Cardiac septum (tissue), 1 donor: ENCODE data around the gene RHEB. TPM values are rescaled to one million over a fixed set of nuclear protein-coding genes. Genes with fewer than 3 reads are reported as not detected.

Experiments
- DNase-seq: peaks from one replicate; pipeline ENCODE4 v3.0.0-alpha.2; 2020; ENCODE audit warnings: low spot score
- intact Hi-C: fragments of 100-400 bp; cut with DNase I; formaldehyde crosslinking; loops from one replicate; pipeline ENCODE4 v1.14.0; 2022
- total RNA-seq: library from RNA; stranded (reverse); fragmentation: NEBNext Ultra II Directional; extraction: Animal tissue kit (Norgen Biotek cat#: 25700); gene quantifications from one replicate; pipeline ENCODE4 v1.2.1, GENCODE V29; 2021
- donor health status: DM: no; HTN: no; CAD: no.

Gene RHEB
- total RNA-seq, 1 donor from 2014 or later, result 113 TPM

DNA sequence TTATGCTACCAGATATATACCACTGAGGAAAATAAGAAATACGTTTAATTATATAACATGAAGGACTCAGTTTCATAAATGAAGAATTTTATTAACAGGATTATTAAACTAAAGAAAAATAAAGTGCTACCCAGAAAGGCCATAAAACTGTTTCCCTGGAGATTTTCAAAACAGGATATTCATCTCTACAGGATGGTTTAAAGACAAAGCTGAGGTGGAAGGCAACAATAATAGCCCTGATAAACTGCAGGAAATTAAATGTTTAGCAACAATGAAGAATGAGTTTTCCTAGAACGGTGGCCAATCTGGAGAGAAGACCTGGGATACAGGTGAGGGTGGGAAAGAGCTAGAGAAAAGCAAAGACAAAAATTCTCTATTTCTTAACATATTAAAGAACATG, 11.9 kb downstream of the RHEB start:
- intact Hi-C loops, result no loop called here
- DNase-seq, result no peak

DNA sequence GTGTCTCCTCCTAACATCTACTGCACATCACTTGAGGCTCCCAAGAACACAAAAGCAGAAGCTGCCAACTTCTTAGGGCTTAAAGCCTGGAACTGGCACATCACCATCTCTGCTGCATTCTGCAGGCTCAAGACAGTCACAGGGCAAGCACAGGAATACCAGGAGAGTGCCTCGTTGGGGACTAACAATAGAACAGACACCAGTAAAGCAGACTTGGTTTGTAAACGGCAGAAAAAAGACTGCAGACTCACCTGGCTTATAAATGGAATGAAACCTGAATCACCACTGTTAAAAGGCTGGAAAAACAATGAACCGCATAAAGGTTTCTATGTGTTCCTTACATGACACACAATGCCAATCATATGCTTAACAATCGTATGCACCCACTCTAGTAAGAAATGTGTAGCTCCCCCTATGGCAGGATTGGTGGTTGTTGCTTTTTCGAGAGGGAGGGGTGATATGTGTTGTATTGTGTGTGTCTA, 12.8 kb downstream of the RHEB start:
- DNase-seq, result no peak
- intact Hi-C loops, result no loop called here

DNA sequence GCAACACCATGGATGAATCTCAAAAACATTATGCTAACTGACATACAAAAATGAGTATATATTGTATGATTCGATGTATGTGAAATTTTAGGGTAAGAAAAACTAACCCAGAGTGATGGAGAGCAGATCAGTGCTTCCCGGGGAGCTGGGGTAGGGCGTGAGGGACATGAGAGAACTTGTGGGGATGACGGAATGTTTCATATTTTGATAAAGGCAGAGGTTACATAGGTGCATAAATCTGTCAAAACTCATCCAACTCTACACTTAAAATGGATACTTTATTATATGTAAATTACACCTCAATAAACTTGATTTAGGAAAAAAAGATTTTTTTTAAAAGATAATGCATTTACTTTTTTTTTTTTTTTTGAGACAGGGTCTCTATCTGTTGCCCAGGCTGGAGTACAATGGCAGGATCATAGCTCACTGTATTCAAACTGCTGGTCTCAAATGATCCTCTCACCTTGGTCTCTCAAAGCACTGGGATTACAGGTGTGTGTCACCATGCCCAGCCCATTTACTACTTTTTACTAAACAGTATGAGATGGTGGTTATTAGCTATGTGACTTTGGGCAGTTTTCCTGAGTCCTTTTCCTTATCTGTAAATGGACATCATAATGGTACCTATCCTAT, 13.7 kb downstream of the RHEB start:
- intact Hi-C loops, result no loop called here
- no peak for DNase-seq

DNA sequence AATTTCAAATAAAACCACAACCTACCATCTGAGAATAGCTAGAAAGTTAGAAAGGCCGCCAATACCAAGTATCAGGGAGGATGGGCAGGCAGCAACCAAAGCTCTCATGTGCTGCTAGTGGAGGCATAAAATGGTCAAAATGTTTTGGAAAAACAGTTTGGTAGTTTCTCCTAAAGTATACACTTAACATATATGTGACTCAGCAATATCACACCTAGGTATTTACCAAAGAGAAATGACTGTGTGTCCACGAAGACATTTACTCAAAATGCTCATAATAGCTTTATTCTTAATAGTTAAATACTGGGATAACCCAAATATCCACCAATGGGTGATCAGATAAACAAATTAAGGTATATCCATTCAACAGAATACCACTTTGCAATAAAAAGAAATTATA, 14.3 kb downstream of the RHEB start:
- intact Hi-C loops, result no loop called here

DNA sequence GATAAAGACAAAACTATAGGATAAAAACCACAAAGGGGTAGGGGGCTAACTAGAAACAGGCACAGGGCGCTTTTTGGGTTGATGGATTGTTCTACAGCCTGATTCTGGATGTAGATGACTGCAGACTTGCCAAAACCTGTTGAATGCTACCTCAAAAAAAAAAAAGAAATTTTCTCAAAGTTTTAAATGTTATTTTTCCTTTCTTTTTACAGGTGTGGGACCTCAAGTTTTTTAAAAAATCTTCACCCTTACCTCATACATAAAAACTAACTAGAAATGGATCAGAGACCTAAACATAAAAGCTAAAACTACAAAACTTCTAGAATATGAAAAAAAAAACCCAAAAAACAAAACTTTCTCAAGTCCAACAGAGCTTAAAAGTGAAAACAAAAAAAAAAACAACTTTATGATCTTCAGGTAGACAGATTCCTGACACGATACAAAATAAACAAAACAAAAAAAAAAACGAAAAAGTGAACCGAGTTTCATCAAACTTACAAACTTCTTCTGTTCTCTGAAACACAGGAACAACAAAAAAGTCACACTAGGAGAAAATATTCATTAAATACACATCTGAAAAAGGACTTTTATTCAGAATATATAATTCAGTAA, 14.9 kb downstream of the RHEB start:
- intact Hi-C loops, result no loop called here
- DNase-seq, result no peak

More for the DNA sequence above, 14.3 kb downstream of the RHEB start:
- no peak for DNase-seq

- intact Hi-C loops, result no loop called here
- DNase-seq, result no peak
Measured at GRCh38 chr7:151503902-151504714, 15.6 kb downstream of the RHEB start.

DNA sequence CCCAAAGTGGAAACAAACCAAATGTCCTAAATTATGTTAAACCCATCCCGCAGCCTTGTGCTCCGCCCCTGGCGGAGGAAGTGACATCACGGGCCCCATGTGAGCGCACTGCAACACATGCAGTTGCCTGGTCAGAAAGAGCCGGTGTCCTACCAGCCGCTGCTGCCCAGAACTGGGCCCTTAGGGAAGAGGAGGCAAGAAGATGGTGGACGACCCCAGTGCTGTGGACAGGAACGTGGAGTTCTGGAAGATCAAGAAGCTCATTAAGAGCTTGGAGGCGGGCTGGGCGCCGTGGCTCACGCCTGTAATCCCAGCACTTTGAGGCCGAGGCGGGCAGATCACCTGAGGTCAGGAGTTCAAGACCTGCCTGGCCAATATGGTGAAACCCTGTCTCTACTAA, 18.0 kb downstream of the RHEB start:
- intact Hi-C loops, result no loop called here
- DNase-seq, result no peak

DNA sequence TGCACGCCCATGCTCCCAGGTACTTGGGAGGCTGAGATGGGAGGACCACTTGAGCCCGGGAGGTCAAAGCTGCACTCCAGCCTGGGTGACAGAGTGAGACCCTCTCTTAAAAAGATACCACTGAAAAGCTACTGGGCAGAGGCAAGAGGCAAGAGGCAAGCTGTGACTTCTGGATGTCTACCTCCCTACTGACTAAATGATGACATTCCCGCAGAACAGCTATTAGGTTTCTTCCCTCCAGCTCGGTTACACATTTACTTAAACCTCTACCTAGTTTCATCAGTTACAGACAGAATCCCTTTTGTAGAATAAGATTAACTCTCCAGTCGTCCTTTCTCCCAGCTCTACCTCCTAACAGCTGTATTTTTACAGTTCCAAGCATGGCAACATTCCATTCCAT, 21.2 kb downstream of the RHEB start:
- DNase-seq, result no peak
- intact Hi-C loops, result no loop called here

DNA sequence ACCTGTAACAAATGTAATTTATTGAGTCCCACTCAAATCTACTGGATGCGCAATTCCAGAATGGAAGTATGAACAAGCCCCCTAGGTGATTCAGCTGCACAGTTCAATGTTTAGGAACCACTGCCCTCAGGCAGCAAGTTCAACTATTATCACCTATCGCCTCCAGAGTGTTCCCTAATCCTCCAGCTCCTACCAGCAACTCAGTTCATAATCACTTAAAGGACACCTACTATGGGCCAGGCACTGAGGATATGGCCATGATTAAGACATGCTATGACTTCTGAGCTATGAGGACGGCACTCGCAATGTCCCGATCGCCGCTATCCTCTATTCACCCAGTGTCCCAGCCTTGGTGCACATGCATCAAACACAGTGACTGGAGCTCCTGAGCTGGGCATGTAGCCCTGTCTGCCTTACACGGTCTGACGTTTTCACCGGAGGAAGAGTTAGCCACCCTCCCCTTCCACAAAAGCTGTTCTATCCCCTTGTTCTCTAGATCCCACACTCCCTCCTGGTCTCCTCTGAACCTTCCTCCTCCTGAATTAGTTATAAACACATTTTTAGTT, 22.3 kb downstream of the RHEB start:
- intact Hi-C loops, result no loop called here
- DNase-seq, result no peak

GRCh38 chr7:151495360-151495759, 24.3 kb downstream of the RHEB start:
- intact Hi-C loops, result no loop called here
- no peak for DNase-seq

DNA sequence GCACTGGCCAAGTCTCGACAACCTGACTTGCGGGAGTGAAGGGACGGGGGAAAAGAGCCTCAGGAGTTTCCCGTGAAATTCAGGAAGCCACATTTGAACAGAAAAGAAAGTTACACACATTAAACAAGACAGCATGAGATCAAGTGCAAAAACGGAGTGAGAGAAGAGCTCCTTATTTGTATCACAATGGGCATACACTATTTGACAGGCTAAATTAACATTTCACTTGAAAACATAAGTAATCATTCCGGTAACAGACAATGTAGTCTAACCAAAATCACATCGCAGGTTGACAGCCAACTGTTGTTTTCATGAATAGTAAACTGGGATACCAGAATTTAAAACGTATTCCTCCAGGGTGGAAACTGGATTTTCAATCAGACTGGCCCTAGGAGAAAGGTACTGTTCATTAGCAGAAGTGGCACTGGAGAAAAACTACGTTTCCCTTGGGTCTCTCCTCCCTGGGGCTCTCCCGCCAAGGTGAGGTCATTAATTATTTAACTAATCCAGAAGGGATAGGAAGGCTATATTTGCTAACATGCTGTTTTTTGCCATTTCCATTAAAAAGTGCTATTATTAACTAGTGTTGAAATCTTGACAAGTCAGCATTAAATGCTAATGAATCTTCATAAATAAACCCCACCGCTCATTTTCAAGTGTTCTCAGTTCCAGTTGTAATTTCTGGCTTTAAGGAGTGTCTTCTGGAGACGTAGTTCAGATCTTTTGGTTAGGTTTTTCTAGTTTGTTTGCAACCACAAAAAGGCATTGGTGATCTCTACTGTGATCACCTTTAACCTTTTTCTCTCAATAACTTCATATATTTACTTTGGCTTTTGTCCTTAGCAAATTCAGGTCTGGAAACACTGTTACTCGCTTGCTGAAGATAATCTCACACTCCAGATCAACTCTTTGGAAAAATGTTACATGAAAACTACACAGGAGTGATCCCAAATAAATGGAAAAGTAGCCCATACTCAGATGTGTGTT, 25.1 kb downstream of the RHEB start:
- no peak for DNase-seq
- intact Hi-C loops, result no loop called here

DNA sequence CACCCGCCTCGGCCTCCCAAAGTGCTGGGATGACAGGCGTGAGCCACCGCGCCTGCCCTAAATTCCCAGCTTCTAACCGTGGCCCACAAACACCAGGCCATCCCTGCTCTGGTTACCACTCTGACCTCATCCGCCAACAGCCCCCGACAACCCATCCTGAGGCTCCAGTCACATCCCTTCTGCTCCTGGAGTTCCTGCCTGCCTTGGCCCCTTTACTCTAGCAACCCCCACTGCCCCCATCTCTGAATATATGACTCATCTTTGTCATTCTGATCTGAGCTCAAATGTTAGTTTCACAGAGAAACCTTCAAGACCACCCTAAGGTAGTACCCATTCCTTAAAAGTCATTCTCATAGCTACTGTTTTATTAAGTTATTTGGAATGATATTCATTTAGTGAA, 26.6 kb downstream of the RHEB start:
- intact Hi-C loops, result no loop called here
- DNase-seq, result no peak

GRCh38 chr7:151491859-151492258, 27.8 kb downstream of the RHEB start:
- intact Hi-C loops, result no loop called here
- DNase-seq, result no peak

- intact Hi-C loops, result no loop called here
Measured at GRCh38 chr7:151490456-151491105, 29.1 kb downstream of the RHEB start.

DNA sequence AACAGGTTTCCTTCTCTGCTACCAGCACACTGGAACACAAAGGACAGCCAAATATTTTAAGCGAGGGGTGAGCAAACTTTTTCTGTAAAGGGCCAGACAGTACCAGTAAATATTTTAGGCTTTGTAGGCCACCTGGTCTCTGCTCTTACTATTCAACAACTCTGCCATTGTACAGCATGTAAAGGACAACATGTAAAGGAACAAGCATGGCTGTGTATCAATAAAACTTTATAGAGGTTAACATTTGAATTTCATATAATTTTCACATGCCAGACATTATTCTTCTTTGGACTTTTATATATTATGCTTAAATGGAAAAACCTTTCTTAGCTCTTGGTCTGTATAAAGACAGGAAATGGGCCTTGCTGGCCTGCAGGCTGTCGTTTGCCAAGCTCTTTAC, 30.2 kb downstream of the RHEB start:
- intact Hi-C loops, result no loop called here
- no peak for DNase-seq

More at GRCh38 chr7:151490456-151491105, 29.1 kb downstream of the RHEB start:
- no peak for DNase-seq

DNA sequence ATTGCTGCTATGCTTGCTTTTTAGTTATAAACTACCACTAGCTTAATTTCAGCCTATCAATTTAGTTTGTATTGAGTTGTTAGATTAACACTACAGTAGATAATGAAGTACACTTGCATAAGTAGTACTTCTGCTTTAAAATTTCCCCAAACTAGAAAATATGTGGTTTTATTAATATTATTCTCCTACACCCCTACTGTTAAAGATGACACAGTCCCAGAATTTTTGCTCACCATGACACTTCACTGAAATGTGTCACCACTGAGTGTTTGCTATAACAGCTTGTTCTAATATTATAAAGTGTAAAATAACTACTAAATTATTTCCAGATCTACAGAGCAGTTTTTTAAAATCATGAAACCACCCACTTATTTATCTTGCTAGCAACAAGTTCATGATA, 31.6 kb downstream of the RHEB start:
- no peak for DNase-seq
- intact Hi-C loops, result no loop called here

DNA sequence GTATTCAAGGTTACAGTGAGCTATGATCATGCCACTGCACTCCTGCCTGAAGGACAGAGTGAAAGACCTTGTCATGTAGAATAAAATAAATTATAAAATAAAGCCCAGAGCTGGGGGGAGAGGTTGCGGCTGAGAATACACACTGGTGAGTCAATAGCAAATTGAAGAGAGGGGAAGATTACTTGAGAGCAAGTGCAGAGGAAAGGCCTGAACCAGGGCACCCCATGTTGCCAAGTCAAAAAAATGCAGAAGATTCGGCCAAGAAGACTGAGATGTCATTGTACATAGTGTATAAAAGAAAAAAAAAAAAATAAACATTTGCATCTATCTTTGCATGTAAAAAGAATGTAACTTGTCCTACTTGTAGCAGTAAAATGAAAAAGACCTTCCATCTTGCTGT, 32.5 kb downstream of the RHEB start:
- intact Hi-C loops, result no loop called here
- DNase-seq, result no peak

GRCh38 chr7:151486074-151486473, 33.6 kb downstream of the RHEB start:
- DNase-seq, result no peak
- intact Hi-C loops, result no loop called here
